Mucosa of rectum (tissue), 2 donors: ENCODE data around the gene NMNAT3.

Experiments used
- H3K27ac ChIP-seq, 2 donors: one replicate each; pipeline ENCODE4 v1.7.0; 2013; ENCODE audit warnings: inconsistent platforms in 2 of 2, low read depth in 2 of 2, low read length in 2 of 2
- H3K27me3 ChIP-seq, 2 donors: one replicate each; pipeline ENCODE4 v1.7.0; 2013; ENCODE audit warnings: low read length in 2 of 2; ENCODE audit not compliant: control insufficient read depth in 2 of 2, insufficient read depth in 2 of 2
- H3K36me3 ChIP-seq, 2 donors: one replicate each; pipeline ENCODE4 v1.7.0; 2013; ENCODE audit warnings: low read length in 2 of 2; ENCODE audit not compliant: control insufficient read depth in 2 of 2, insufficient read depth in 2 of 2
- H3K4me1 ChIP-seq, 2 donors: one replicate each; pipeline ENCODE4 v1.7.0; 2013; ENCODE audit warnings: low read length in 2 of 2, mild to moderate bottlenecking in 1 of 2; ENCODE audit not compliant: control insufficient read depth in 2 of 2, insufficient read depth in 2 of 2
- H3K4me3 ChIP-seq, 2 donors: one replicate each; pipeline ENCODE4 v1.7.0; 2013; ENCODE audit warnings: low read length in 2 of 2
- H3K9ac ChIP-seq, 2 donors: one replicate each; pipeline ENCODE4 v1.7.0; 2013; ENCODE audit warnings: low read length in 2 of 2, low read depth in 1 of 2, mild to moderate bottlenecking in 1 of 2
- H3K9me3 ChIP-seq, 2 donors: one replicate each; pipeline ENCODE4 v1.7.0; 2013; ENCODE audit warnings: low read length in 2 of 2; ENCODE audit not compliant: control insufficient read depth in 2 of 2
- donor health status: healthy.
- donor health status: Normal muscosa, but diverticular disease.

Gene NMNAT3

DNA sequence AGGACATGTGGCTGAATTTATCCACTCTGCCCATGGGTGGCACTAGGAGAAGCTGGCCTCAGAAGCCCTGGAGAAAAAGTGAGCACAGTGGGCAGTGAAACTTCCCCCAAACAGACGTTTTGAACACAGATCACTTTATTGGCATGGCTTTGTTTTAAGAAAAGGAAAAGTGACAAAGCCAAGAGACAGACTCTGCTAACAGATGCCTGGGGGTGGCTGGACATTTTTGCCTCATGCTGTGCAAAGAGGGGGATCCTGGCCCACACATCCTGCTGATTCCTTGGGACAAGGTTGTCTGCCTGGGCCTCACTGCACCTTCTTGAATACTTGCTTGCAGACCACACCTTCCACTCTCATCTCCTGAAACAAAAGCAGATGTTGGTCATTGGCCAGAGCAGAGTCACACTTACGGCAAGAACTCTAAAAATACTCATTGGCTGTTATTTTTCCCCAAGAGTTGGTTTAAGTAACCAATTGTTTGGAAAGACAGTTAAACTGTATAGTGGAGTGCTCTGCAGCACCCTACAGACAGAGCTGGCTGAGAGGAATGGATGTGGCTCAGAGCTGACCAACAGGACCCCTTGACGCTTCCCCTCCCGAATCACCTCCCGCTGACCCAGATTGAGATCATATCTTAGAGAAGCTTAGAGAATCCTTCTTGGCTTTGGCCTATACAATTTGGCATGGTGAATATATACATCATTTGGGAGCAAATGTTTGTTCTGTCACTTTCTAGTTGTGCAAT, 160.3 kb downstream of the NMNAT3 start:
- H3K9ac ChIP-seq: no peak overlapping the region
- no peaks in the 10 kb centered on the region for H3K27me3 ChIP-seq
- H3K36me3 ChIP-seq: no peaks in the 10 kb centered on the region
- no peaks in the 10 kb centered on the region for H3K4me1 ChIP-seq
- H3K27ac ChIP-seq: no peak overlapping the region
- H3K4me3 ChIP-seq: no peak overlapping the region
- no peaks in the 10 kb centered on the region for H3K9me3 ChIP-seq

DNA sequence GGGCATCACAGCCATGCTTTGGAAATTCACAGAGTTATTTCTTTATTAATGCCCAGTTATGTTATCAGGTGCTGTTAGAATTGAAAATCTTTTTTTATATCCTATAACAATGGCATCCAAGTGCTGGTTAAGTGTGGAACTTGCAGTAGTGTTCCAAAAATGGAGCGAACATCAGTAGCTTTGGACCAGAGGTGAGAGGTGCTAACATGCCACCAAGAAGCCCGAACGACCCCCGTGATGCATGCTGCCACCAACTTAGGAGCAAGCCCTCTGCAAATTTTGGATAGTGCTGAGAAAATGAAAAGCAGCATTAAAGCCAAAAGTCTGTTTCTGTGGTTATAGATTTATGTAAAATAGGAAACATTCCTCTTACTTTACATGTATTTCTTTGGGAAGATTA, 163.0 kb downstream of the NMNAT3 start:
- Histone ChIP-seq H3K27me3 (no peaks in the 10 kb centered on the region), H3K27ac (no peak overlapping the region), H3K36me3 (no peaks in the 10 kb centered on the region)

More for the DNA sequence above, 163.0 kb downstream of the NMNAT3 start:
- H3K4me1 ChIP-seq: no peaks in the 10 kb centered on the region
- H3K9me3 ChIP-seq: no peaks in the 10 kb centered on the region
- no peak overlapping the region for H3K4me3 ChIP-seq
- no peak overlapping the region for H3K9ac ChIP-seq
